ENCODE data around the gene LMX1B. TPM values are rescaled to one million over a fixed set of nuclear protein-coding genes. Genes with fewer than 3 reads are reported as not detected.

Gene LMX1B
- polyA plus RNA-seq, 1 donor from 2014 or later, result not detected

DNA sequence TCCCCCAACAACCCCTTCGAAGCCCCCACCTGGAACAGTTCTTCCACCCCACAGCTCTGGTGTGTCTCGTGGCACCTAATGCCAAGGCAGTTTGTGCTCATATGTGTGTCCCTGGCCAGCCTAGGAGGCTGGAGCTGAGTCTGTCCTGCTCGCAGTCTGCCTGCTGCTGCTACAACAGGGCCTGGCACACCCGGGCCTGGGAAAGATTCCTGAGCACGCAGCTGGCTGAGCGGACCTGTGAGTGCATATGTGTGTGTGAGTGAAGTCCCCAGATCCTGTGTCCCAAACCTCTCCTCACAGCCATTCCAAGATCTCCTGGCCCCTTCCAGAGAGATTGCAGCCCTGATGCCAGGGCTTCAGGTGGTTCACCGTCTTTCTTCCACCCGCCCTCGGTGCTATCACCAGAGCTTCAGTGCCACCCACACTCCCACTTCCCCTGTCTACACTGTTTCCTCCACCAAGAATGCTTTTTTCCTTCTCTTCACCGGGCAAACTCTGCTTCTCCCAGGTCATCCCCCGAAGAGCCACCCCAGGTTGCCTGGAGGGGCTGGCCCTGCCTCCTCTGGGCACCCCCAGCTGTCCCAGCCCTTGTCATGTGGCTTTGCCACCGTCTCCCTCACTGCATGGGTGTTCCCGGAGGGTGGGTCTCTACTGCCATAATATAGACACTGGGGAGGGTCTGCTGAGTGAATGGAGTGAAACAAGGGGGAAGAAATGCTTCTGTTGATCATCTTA, 28.4 kb downstream of the LMX1B start:
- no peak overlapping the region for H2AFZ ChIP-seq (ENCODE audit: low read depth, low read length)
- H3K27ac ChIP-seq (ENCODE audit: low read length), result no peak overlapping the region
- H3K4me3 ChIP-seq (ENCODE audit: low read length), result no peak overlapping the region
- no peak overlapping the region for H3K4me2 ChIP-seq (ENCODE audit: low read length)
- no peaks in the 10 kb centered on the region for H3K9me3 ChIP-seq (ENCODE audit: low read length)
- H3K9me2 ChIP-seq (ENCODE audit: insufficient read depth, low read length), result no peaks in the 10 kb centered on the region
- H3F3A ChIP-seq (ENCODE audit: insufficient read depth, low read length, poor library complexity, severe bottlenecking), result no peaks in the 10 kb centered on the region
- H3K9ac ChIP-seq (ENCODE audit: low read length), result no peak overlapping the region
- no peaks in the 10 kb centered on the region for H3K79me2 ChIP-seq (replicated peaks; ENCODE audit: insufficient read depth, low read length)
- TF ChIP-seq, protein P1, sequence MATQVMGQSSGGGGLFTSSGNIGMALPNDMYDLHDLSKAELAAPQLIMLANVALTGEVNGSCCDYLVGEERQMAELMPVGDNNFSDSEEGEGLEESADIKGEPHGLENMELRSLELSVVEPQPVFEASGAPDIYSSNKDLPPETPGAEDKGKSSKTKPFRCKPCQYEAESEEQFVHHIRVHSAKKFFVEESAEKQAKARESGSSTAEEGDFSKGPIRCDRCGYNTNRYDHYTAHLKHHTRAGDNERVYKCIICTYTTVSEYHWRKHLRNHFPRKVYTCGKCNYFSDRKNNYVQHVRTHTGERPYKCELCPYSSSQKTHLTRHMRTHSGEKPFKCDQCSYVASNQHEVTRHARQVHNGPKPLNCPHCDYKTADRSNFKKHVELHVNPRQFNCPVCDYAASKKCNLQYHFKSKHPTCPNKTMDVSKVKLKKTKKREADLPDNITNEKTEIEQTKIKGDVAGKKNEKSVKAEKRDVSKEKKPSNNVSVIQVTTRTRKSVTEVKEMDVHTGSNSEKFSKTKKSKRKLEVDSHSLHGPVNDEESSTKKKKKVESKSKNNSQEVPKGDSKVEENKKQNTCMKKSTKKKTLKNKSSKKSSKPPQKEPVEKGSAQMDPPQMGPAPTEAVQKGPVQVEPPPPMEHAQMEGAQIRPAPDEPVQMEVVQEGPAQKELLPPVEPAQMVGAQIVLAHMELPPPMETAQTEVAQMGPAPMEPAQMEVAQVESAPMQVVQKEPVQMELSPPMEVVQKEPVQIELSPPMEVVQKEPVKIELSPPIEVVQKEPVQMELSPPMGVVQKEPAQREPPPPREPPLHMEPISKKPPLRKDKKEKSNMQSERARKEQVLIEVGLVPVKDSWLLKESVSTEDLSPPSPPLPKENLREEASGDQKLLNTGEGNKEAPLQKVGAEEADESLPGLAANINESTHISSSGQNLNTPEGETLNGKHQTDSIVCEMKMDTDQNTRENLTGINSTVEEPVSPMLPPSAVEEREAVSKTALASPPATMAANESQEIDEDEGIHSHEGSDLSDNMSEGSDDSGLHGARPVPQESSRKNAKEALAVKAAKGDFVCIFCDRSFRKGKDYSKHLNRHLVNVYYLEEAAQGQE (IDR thresholded peaks at IDR 0.05; ENCODE audit: borderline replicate concordance), result no peak
- no peak for TF ChIP-seq TAF1 (IDR thresholded peaks at IDR 0.05; ENCODE audit: low read depth)
- TF ChIP-seq MXI1 (conservative IDR thresholded peaks at IDR 0.05; ENCODE audit: poor library complexity, severe bottlenecking), result no peak
- TF ChIP-seq RAD21 (conservative IDR thresholded peaks at IDR 0.05), result no peak
- TF ChIP-seq, protein P2, sequence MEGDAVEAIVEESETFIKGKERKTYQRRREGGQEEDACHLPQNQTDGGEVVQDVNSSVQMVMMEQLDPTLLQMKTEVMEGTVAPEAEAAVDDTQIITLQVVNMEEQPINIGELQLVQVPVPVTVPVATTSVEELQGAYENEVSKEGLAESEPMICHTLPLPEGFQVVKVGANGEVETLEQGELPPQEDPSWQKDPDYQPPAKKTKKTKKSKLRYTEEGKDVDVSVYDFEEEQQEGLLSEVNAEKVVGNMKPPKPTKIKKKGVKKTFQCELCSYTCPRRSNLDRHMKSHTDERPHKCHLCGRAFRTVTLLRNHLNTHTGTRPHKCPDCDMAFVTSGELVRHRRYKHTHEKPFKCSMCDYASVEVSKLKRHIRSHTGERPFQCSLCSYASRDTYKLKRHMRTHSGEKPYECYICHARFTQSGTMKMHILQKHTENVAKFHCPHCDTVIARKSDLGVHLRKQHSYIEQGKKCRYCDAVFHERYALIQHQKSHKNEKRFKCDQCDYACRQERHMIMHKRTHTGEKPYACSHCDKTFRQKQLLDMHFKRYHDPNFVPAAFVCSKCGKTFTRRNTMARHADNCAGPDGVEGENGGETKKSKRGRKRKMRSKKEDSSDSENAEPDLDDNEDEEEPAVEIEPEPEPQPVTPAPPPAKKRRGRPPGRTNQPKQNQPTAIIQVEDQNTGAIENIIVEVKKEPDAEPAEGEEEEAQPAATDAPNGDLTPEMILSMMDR (IDR thresholded peaks at IDR 0.05; ENCODE audit: poor library complexity, severe bottlenecking), result no peak
- no peak for TF ChIP-seq SMC3 (conservative IDR thresholded peaks at IDR 0.05; ENCODE audit: poor library complexity)
- no peak for TF ChIP-seq POLR2AphosphoS5 (IDR thresholded peaks at IDR 0.05)
- TF ChIP-seq EP300 (conservative IDR thresholded peaks at IDR 0.05; ENCODE audit: poor library complexity, severe bottlenecking), result no peak
- no peak for TF ChIP-seq EZH2 (IDR thresholded peaks at IDR 0.05; ENCODE audit: borderline replicate concordance, insufficient read depth, low read length, poor library complexity, severe bottlenecking)
- H3K36me3 ChIP-seq (ENCODE audit: insufficient read depth, low read length), result no peaks in the 10 kb centered on the region
- no peaks in the 10 kb centered on the region for H4K20me1 ChIP-seq (ENCODE audit: insufficient read depth)
- H3K27me3 ChIP-seq (ENCODE audit: insufficient read depth, low read depth, low read length), result peaks cover 4% of the 10 kb centered on the region

DNA sequence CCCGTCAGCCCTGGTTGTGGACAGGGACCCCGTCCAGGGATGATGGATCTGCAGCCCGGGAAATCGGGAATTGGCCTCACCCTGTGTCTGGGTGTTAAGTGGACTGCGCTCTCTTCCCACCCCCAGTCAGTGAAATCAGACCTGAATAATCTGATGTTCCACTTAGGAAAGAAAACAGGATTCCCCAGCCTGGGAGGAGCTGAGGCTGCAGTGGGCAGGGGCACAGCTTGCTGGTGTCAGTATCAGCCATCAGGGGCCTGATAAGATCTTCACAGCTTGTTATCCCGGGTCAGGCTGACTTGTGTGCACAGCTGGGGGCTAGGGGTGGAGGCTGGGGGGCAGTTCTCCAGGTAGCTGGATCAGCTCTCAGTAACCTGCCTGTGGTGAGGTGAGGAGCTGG, 29.1 kb downstream of the LMX1B start:
- TF ChIP-seq, protein P1 (IDR thresholded peaks at IDR 0.05; ENCODE audit: borderline replicate concordance), result no peak
- no peak for TF ChIP-seq EZH2 (IDR thresholded peaks at IDR 0.05; ENCODE audit: borderline replicate concordance, insufficient read depth, low read length, poor library complexity, severe bottlenecking)
- no peak for TF ChIP-seq RAD21 (conservative IDR thresholded peaks at IDR 0.05)
- TF ChIP-seq SMC3 (conservative IDR thresholded peaks at IDR 0.05; ENCODE audit: poor library complexity), result no peak
- TF ChIP-seq MXI1 (conservative IDR thresholded peaks at IDR 0.05; ENCODE audit: poor library complexity, severe bottlenecking), result no peak
- no peak for TF ChIP-seq EP300 (conservative IDR thresholded peaks at IDR 0.05; ENCODE audit: poor library complexity, severe bottlenecking)
- no peak for TF ChIP-seq TAF1 (IDR thresholded peaks at IDR 0.05; ENCODE audit: low read depth)
- TF ChIP-seq, protein P2 (IDR thresholded peaks at IDR 0.05; ENCODE audit: poor library complexity, severe bottlenecking), result no peak
- no peak for TF ChIP-seq POLR2AphosphoS5 (IDR thresholded peaks at IDR 0.05)
- H3K4me3 ChIP-seq (ENCODE audit: low read length), result no peak overlapping the region

More for the DNA sequence above, 29.1 kb downstream of the LMX1B start:
- Histone ChIP-seq H3K36me3 (ENCODE audit: insufficient read depth, low read length) (no peaks in the 10 kb centered on the region), H3F3A (ENCODE audit: insufficient read depth, low read length, poor library complexity, severe bottlenecking) (no peaks in the 10 kb centered on the region), H3K9me2 (ENCODE audit: insufficient read depth, low read length) (no peaks in the 10 kb centered on the region), H4K20me1 (ENCODE audit: insufficient read depth) (no peaks in the 10 kb centered on the region), H3K27ac (ENCODE audit: low read length) (no peak overlapping the region), H3K9me3 (ENCODE audit: low read length) (no peaks in the 10 kb centered on the region), H3K79me2 (replicated peaks; ENCODE audit: insufficient read depth, low read length) (no peaks in the 10 kb centered on the region), H3K4me2 (ENCODE audit: low read length) (no peak overlapping the region), H3K27me3 (ENCODE audit: insufficient read depth, low read depth, low read length) (peaks cover 4% of the 10 kb centered on the region), H3K9ac (ENCODE audit: low read length) (no peak overlapping the region), H2AFZ (ENCODE audit: low read depth, low read length) (no peak overlapping the region)

All from neural cell (in vitro differentiated cells).